IPS-11a (cell line): ENCODE data around the gene RAB1B.
"Not testable (repeated sequence)": the region's sequence is repeated elsewhere in the genome, so short reads cannot be mapped to it uniquely, and the experiment has no call there.

Experiments used
- H3K4me3 ChIP-seq: one replicate; pipeline ENCODE4 v1.5.1; 2013; ENCODE audit warnings: low read depth, low read length, control low read depth

RAB1B gene

DNA sequence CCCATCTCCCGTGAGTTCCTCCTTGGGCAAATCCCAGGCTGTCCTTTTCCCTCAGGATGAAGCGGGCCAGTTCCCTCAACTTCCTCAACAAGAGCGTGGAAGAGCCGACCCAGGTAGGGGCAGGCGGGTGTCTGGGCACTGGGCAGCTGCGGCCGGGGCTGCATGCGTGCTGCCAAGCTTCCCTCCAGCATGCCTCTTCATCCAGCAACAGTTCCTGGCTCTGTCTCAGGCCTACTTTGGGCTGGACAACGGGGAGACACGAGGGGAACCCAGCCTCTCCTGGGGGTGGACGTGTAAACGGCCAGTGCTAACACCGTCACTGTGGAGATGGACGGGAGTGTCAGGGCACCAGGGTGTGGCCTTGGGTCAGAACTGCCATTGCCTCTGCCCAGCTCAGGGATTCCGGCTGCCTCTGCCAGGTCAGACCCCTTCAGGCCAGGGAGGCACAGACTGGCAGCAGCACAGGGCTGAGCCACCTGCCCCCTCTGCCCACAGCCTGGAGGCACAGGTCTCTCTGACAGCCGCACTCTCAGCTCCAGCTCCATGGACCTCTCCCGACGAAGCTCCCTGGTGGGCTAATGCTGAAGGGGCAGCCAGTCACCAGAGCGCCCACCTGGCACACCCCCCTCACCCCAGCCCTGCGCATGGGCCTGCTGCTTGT lies 1.9 kb upstream of the RAB1B start:
- H3K4me3 ChIP-seq: no peak overlapping the region

DNA sequence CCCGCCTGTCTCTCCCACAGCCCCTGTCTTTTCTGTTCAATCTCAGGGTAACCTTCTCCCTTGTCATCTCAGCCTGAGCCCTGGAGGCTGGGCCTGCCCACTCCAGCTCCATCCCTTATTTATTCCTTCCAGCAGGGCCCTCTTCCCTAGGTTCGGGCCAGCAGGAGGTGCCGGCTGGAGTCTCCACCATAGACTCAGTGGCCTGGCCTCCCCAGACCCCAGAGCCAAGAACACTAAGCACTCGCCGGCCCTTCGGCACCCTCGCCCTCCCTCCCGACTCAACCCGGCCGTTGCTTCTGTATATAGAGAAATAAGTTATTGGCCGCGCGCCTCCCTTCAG lies 1.4 kb upstream of the RAB1B start:
- peak overlapping the region; percentile 39 for H3K4me3 ChIP-seq

DNA sequence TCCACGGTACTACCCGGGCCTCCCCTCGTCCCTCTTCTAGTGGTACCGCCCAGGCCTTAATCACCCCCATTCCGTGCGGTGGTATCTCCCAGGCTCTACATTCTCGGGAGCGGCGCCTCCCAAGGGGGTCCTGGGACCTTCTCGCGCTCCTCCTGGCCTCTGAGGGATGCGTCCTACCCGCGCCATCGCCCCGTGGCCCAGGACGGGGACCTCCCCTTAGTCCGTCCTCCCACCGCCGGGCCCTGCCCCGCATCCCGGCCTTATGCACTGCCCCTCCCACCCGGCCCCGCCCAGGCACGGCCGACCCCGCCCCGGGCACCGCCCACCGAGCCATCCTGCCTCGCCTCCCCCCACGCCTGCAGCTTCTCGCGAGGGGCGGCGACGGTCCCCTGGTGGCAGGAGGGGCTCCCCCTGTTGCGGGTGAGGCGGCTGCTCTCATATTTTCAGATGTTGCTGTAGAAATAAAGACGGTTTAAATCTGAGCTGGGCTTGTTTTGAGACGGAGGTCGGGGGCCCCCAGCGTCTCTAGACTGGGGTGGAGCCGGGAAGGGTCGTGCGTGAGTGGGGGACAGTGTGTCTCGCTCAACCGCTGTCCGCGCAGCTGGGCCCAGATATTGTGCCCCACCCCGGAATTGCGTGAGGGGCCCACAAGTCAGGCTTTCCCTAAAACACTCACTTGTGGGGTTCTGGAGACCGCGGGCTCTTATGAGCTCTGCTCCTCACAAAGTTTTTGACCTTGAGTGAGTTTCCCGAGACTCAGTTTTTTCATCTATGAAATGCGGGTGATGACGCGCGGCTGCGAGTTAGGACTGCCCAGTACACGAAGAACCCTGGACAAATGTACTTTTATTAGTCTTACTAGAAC lies 828 bp upstream of the RAB1B start:
- H3K4me3 ChIP-seq: peak overlapping the region; percentile 60

DNA sequence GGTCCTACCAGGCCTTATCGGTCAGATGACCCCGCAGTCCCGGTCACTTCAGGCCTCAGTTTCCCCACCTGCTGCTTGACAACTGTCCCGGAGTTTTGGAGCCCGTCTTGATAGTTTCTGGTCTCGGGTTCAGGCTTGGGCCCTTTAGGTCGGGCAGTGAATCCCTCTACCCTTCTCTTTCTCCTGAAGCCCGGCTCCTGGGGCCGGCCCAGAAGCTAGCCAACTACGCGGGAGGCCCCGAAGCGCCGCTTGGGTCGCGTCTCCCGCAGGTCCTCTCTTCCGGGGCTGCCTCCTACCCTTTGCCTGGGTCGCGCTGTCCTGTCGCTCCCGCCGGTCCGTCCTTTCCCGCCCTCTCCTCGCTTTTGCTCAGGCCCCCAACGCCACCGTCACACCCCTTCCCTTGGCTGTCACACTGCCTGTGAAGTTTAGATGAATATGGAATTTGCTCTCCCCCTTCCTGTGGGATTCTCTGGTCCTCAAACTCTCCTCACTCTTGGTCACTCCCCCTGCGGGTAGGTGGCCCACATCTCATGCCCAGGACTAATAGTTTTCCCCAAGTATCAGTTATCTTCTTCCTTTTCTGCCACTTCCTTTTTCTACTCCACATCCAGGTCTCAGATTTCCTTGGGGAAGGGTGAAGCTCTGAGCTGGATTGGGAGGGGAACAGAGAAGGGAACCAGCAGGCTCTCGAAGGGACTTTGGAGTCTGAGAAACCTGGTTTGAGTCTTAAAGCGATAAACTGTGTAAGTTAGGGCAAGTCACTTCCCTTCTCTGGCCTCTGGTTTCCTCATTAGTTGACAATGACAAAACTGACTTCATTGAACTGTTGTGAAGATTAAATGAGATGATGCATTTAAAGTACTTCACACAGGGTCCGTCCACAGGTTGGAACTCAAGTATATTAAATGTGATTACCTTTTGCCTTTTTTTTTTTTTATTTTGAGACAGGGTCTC lies 790 bp downstream of the RAB1B start:
- peak overlapping the region; percentile 78 for H3K4me3 ChIP-seq

DNA sequence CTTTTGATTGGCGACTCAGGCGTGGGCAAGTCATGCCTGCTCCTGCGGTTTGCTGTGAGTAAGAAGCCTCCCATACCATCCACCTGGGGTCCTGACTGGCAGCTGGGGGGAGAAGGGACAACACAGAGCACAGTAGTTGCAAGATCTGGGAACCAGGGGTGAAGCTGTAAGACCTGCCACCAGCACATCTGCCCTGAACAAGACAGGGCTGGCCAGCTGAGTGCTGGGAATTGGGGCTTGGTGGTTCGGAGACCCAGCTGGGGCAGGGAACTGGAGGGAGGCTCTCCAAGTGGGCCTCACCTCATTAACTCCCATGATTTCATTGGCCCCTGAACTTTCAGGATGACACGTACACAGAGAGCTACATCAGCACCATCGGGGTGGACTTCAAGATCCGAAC lies 3.4 kb downstream of the RAB1B start:
- H3K4me3 ChIP-seq: no peak overlapping the region

DNA sequence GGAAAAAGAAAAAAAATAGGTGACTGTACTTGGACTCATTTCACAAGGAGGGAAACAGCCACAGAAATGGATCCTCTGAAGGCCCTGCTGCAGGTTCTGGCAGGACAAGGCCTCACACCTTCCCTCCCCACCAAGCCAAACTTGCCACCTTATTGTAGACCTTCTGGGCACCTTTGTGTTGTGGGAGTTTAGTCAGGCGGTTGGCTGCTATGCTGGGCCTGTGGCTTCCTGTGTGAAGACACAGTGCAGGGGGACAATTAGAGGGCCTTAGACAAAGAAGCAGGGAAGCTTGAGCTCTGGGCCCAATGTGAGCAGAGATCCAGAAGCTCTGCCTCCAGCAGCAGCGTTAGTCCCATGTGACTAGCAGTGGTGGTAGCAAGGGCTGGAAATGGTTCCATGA lies 4.2 kb downstream of the RAB1B start:
- no peak overlapping the region for H3K4me3 ChIP-seq

DNA sequence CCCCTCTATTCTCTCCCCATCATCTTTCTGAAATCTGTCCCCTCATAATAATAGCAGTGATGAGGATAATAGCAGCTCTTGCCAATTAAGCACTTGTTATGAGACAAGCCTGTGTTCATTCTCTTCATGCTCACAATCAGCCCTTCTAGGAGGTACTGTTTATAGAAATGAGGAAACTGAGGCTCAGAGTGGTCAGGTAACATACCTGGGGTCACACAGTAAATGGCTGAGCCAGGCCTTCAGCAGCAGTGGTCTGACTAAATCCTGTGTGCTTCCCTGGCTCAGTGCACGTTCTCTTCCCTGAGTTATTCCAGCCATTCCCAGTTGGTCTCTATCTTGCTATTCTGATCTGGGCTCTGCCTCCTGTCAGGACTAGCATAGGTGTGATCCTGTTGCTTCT lies 5.8 kb downstream of the RAB1B start:
- no peak overlapping the region for H3K4me3 ChIP-seq

DNA sequence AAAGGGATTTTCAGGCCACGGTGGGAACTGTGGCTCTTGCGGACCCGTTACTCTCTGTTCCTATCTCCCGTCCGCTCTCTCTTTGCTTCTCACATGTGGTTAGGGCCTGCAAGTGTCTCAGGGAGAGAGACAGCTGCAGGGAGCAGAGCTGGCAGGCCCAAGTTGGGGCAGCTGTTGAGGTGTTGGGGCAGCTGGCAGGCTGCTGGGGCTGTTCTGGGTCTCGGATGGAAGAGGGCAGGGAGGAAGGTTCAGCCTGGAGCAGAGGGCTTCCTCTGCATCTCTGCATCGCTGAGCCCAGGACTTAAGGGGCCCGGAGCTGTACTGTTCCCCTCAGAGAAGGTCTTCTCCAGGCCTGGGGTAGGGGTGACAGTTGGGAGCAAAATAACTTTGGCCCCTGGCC lies 7.0 kb downstream of the RAB1B start:
- no peak overlapping the region for H3K4me3 ChIP-seq

DNA sequence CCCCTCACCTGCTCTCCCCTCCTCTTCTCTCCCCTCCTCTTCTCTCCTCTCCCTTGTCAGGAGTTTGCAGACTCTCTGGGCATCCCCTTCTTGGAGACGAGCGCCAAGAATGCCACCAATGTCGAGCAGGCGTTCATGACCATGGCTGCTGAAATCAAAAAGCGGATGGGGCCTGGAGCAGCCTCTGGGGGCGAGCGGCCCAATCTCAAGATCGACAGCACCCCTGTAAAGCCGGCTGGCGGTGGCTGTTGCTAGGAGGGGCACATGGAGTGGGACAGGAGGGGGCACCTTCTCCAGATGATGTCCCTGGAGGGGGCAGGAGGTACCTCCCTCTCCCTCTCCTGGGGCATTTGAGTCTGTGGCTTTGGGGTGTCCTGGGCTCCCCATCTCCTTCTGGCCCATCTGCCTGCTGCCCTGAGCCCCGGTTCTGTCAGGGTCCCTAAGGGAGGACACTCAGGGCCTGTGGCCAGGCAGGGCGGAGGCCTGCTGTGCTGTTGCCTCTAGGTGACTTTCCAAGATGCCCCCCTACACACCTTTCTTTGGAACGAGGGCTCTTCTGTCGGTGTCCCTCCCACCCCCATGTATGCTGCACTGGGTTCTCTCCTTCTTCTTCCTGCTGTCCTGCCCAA lies 7.7 kb downstream of the RAB1B start:
- no peak overlapping the region for H3K4me3 ChIP-seq

DNA sequence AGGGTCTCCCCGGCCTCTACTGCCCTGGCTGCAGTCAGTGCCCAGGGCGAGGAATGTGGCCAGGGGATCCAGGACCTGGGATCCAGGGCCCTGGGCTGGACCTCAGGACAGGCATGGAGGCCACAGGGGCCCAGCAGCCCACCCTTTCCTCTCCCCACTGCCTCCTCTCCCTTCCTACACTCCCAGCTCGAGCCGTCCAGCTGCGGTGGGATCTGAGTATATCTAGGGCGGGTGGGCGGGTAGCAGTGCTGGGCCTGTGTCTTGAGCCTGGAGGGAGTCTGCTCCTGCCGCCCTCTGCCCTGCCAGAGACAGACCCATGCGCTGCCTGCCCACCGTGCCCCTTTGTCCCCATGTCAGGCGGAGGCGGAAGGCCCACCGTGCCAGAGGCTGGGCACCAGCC lies 8.2 kb downstream of the RAB1B start:
- not testable (repeated sequence) for H3K4me3 ChIP-seq

DNA sequence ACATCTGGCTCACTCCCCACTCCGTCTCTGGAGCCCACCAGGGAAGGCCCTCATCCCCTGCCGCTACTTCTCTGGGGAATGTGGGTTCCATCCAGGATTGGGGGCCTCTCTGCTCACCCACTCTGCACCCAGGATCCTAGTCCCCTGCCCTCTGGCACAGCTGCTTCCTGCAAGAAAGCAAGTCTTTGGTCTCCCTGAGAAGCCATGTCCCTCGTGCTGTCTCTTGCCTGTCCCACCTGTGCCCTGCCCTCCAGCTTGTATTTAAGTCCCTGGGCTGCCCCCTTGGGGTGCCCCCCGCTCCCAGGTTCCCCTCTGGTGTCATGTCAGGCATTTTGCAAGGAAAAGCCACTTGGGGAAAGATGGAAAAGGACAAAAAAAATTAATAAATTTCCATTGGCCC lies 8.6 kb downstream of the RAB1B start:
- not testable (repeated sequence) for H3K4me3 ChIP-seq

DNA sequence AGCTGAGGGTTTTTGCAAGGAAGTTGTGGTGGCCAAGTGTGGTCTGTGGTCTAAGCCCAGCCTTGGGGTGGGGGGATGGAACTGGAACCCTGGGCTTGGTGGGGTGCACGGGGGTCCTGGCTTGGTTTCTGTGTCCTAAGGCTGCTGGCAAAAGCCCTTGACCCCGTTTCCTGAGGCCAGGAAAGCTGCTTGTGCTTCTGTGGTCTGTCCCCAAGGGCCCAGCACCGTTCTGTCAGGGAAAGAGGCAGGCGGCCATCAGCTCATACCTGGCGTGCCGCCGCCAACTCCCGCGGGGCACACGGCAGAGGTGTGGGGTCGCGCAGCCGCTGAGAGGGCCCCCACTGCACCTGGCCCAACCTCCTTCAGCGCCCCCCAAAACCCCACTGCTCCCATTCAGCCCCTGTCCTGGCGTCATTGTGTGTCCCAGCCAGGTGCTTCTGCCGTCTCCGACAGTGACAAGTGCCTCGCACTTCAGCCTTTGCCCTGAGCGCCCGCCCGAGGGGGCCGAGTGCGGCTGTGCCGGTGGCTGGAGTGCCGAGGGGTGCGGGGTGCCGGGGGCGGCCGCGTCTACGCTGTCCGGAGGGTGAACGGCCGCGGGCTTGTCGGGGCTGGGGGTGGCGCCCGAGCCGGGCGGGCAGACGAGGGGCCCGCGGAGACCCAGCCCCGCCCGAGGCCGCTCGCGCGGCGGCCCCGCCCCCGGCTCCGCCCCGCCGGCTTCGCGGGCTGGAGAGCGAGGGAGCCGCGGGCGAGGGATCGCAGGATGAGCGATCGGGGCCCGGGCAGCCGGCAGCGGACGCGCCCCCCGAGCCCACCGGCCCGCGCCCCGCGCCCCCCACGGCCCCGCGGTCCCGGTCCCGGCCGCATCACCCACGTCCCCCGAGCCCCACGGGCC lies 9.3 kb downstream of the RAB1B start, which contains the start of gene CNIH2:
Gene CNIH2, plus strand, starts transcription at position 705 of the 892 bp plus-strand sequence. CDS start 282 bp downstream, outside the sequence.
- peak within 1 kb of the TSS; percentile 41 for H3K4me3 ChIP-seq

DNA sequence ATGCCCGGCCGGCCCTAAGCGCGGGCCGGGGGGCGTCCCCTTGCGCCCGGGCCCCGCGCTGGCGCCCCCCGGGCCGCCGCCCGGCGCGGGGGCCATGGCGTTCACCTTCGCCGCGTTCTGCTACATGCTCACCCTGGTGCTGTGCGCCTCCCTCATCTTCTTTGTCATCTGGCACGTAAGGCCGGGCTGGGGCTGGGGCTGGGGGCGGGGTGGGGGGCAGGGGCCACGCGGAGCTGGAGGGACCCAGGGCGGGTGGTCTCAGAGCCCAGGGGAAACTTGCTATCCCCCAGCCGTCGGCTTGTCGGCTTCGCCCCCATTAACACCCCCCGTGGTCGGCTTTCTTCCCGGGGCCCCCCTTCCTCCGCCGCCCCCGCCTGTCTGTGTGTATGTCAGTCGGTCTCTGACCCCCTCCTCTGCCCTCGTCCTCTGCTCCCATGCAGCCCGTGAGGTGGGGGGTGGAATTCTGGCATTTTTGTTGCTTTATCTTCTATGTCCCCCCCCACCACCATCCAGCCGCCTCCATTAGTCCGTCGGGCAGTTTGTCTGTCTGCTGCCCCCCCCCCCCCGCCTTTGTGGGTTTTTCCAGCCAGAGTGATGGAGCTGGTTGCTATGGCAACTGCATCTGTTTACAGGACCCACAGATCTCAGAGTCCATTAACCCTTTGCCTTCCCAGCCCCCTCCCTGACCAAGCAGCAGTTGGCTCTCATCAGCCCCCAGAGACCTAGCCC lies 10.1 kb downstream of the RAB1B start:
- H3K4me3 ChIP-seq: peak overlapping the region; percentile 18

DNA sequence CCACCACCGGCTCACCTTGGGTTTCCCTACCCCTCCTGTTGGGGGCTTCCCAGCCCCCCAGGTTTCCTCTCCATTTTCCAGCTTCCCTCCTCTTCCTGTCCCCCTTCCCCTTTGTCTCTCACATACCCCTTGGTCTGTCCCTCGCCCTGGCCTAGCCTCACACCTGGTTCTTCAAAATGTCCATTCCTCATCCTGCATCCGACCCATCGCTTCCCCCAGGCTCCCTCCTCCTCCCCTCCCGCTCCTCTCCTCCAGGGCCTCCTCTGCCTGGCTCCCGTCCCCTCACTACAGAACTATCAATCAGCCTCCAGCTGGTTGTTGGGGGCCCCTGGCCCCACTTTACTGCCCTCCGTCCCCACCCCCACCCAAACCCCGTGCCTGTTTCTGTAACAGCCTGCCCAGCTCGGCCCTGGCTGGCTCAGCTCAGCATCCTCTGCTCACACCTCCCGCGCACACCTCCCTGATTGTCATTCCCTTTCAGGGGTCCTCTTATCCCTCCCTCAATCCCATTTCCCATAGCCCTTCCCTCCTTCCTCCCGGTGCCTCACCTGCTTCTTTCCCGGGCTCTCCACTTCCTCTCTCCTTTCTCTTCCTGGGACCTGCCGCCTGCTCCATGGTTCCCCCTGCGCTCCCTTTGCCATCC lies 10.8 kb downstream of the RAB1B start:
- H3K4me3 ChIP-seq: no peak overlapping the region

DNA sequence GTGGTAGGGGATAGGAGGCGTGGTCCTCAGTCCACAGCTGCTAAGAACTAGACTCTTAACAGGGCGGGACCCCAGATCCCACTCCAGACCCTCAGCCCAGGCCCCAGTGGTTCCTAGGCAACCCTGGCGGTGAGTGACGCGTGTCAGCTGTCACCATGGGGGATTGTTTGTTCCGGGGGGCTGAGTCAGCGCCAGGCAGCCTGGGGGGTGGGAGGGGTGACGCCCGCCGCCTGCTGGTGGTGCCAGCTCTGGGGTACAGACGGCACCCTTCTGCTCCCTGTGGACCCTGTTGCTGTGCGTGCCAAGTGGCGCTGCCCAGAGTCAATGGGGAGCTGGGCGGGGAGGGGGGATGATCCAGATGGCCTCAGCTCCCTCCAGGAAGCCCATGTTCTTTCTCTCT lies 12.0 kb downstream of the RAB1B start:
- no peak overlapping the region for H3K4me3 ChIP-seq

DNA sequence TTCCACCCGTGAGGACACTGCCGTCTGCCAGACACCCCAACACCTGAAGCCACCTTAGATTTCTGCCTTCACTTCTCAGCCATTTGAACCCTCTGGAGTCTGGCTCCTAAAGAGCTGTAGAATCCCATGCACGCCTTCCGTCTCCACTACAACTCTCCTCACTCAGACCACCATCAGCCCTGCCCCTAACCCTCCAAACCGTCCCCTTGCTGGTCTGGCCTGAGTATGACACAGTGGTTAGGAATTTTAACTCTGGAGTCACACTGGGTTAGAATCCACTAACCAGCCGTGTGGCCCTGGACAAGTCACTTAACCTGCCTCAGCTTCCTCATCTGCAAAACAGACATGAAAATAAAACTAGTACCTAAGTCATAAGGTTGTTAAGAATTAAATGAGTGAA lies 12.6 kb downstream of the RAB1B start:
- no peak overlapping the region for H3K4me3 ChIP-seq

DNA sequence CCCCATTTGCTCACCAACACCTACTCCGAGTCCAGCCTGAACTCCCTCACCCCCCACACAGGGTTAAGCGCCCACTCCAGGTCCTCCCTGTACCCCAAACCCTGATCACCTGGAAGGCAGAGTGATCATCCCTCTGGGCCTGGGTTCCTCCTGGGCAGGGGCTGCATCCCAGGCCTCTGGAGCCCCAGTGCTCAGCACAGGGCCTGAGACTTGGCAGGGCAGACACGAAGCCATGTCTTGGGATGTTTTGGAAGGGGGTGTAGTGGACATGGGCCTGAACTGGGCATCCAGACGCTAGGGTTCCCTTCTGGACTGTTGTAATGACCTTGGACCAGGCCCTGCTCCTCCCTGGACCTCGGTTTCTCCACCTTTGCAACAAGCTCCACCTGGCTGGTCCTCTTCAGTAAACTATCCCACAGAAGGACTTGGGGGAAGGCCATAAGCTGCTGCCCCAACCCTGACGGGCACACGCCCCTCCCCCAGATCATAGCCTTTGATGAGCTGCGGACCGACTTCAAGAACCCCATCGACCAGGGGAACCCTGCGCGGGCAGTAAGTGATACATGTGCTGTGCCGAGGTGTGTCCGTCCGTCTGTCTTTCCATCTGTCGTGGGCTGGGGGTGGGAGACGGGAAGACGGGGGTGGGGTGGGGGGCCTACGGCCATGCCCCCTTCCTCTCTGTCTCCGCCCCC lies 13.5 kb downstream of the RAB1B start:
- no peak overlapping the region for H3K4me3 ChIP-seq
